Ishikawa (cell line): ENCODE results near the gene DST.

Experiments
- CEBPB ChIP-seq: IDR thresholded peaks from 2 replicates; pipeline ENCODE4 v1.6.1; 2012
- CREB1 ChIP-seq: IDR thresholded peaks from 2 replicates; pipeline ENCODE4 v1.6.1; 2012; ENCODE audit warnings: low read depth
- EGR1 ChIP-seq: IDR thresholded peaks from 2 replicates; pipeline ENCODE4 v1.6.1; 2012
- EP300 ChIP-seq: IDR thresholded peaks from 2 replicates; pipeline ENCODE4 v1.6.1; 2012; ENCODE audit warnings: borderline replicate concordance
- FOXM1 ChIP-seq: IDR thresholded peaks from 2 replicates; pipeline ENCODE4 v1.6.1; 2012; ENCODE audit warnings: low read depth, borderline replicate concordance
- MAX ChIP-seq: IDR thresholded peaks from 2 replicates; pipeline ENCODE4 v1.6.1; 2012
- NFIC ChIP-seq: IDR thresholded peaks from 2 replicates; pipeline ENCODE4 v1.6.1; 2012
- RAD21 ChIP-seq: IDR thresholded peaks from 2 replicates; pipeline ENCODE4 v1.6.1; 2012; ENCODE audit warnings: low read depth
- TAF1 ChIP-seq: IDR thresholded peaks from 2 replicates; pipeline ENCODE4 v1.6.1; 2012; ENCODE audit warnings: low read depth, mild to moderate bottlenecking
- TCF12 ChIP-seq: IDR thresholded peaks from 2 replicates; pipeline ENCODE4 v1.6.1; 2012; ENCODE audit warnings: low read depth
- TEAD4 ChIP-seq: IDR thresholded peaks from 2 replicates; pipeline ENCODE4 v1.6.1; 2012
- YY1 ChIP-seq: IDR thresholded peaks from 2 replicates; pipeline ENCODE4 v1.6.1; 2012; ENCODE audit warnings: low read depth
- ZBTB7A ChIP-seq: IDR thresholded peaks from 2 replicates; pipeline ENCODE4 v1.6.1; 2012; ENCODE audit warnings: low read depth
- TF ChIP-seq, protein P1 (sequence below): IDR thresholded peaks from 2 replicates; pipeline ENCODE4 v1.6.1; 2012
- TF ChIP-seq, protein P2 (sequence below): IDR thresholded peaks from 2 replicates; pipeline ENCODE4 v1.6.1; 2012; ENCODE audit warnings: low read depth, mild to moderate bottlenecking

DST gene

GRCh38 chr6:56539527-56540105, 103.1 kb downstream of the DST start:
- TF ChIP-seq, protein P1, sequence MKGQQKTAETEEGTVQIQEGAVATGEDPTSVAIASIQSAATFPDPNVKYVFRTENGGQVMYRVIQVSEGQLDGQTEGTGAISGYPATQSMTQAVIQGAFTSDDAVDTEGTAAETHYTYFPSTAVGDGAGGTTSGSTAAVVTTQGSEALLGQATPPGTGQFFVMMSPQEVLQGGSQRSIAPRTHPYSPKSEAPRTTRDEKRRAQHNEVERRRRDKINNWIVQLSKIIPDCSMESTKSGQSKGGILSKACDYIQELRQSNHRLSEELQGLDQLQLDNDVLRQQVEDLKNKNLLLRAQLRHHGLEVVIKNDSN, result no peak
- TF ChIP-seq EP300 (no peak), TCF12 (no peak), EGR1 (no peak), TAF1 (no peak), ZBTB7A (no peak), MAX (no peak), CREB1 (no peak), YY1 (no peak), NFIC (no peak), FOXM1 (no peak), CEBPB (no peak), TEAD4 (no peak), RAD21 (no peak)
- TF ChIP-seq, protein P2, sequence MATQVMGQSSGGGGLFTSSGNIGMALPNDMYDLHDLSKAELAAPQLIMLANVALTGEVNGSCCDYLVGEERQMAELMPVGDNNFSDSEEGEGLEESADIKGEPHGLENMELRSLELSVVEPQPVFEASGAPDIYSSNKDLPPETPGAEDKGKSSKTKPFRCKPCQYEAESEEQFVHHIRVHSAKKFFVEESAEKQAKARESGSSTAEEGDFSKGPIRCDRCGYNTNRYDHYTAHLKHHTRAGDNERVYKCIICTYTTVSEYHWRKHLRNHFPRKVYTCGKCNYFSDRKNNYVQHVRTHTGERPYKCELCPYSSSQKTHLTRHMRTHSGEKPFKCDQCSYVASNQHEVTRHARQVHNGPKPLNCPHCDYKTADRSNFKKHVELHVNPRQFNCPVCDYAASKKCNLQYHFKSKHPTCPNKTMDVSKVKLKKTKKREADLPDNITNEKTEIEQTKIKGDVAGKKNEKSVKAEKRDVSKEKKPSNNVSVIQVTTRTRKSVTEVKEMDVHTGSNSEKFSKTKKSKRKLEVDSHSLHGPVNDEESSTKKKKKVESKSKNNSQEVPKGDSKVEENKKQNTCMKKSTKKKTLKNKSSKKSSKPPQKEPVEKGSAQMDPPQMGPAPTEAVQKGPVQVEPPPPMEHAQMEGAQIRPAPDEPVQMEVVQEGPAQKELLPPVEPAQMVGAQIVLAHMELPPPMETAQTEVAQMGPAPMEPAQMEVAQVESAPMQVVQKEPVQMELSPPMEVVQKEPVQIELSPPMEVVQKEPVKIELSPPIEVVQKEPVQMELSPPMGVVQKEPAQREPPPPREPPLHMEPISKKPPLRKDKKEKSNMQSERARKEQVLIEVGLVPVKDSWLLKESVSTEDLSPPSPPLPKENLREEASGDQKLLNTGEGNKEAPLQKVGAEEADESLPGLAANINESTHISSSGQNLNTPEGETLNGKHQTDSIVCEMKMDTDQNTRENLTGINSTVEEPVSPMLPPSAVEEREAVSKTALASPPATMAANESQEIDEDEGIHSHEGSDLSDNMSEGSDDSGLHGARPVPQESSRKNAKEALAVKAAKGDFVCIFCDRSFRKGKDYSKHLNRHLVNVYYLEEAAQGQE, result no peak

- no peak for TF ChIP-seq CEBPB
- TF ChIP-seq MAX, result no peak
- TF ChIP-seq, protein P2, result no peak
- no peak for TF ChIP-seq FOXM1
These were observed 103.8 kb downstream of the DST start for GRCh38 chr6:56538851-56539250.

DNA sequence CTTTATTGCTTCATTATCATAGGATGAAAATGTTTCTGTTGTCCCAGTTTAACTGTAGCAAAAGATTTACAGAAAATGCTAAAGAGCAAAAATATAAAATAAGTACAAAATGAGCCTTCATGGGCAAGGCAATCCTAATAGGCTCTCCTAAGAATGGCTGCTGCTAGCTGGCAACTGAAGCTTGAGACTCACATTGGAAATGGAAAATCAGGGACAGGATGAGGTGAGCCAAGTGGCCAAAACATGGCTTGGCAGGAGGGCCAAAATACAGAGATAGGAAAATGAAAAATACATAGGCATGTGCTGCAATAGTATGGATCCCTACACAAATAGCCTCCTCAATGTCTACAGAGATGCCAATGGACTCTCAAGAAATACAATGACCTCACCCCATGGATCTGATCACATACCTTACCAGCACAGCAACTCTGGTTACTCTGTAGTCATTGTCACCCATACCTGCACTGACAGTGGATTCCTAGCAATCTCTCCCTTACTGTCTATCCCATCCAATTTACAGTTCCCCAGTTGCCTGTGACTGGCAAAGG, 105.4 kb downstream of the DST start:
- no peak for TF ChIP-seq NFIC
- no peak for TF ChIP-seq TAF1
- TF ChIP-seq TEAD4, result no peak
- no peak for TF ChIP-seq EGR1
- TF ChIP-seq, protein P1, result no peak
- TF ChIP-seq CEBPB, result no peak
- TF ChIP-seq CREB1, result no peak
- no peak for TF ChIP-seq TCF12
- no peak for TF ChIP-seq EP300
- TF ChIP-seq, protein P2, result no peak
- no peak for TF ChIP-seq YY1
- TF ChIP-seq FOXM1, result no peak
- TF ChIP-seq RAD21, result no peak

- TF ChIP-seq RAD21 (no peak), CEBPB (no peak), NFIC (no peak)
These were observed 106.2 kb downstream of the DST start for GRCh38 chr6:56536536-56536935.

- TF ChIP-seq ZBTB7A, result no peak
- no peak for TF ChIP-seq FOXM1
- no peak for TF ChIP-seq RAD21
- no peak for TF ChIP-seq NFIC
- TF ChIP-seq, protein P1, result no peak
- TF ChIP-seq MAX, result no peak
- no peak for TF ChIP-seq CEBPB
- TF ChIP-seq YY1, result no peak
- TF ChIP-seq, protein P2, result no peak
- no peak for TF ChIP-seq TEAD4
- TF ChIP-seq EP300, result no peak
- TF ChIP-seq EGR1, result no peak
- TF ChIP-seq TAF1, result no peak
- no peak for TF ChIP-seq CREB1
These were observed 107.1 kb downstream of the DST start for GRCh38 chr6:56535626-56536025.
